HG02973 (cell line): ENCODE results near the gene AIG1.

Source experiments
- ATAC-seq: cut with Tn5 transposase; IDR thresholded peaks from one replicate; pipeline ENCODE4 v1.9.1; 2021; ENCODE audit warnings: moderate library complexity; ENCODE audit not compliant: unreplicated experiment

Gene AIG1

GRCh38 chr6:143093290-143093689 lies 32.6 kb downstream of the AIG1 start:
- no peak for ATAC-seq

GRCh38 chr6:143096403-143096802 lies 35.7 kb downstream of the AIG1 start:
- ATAC-seq, result no peak

DNA sequence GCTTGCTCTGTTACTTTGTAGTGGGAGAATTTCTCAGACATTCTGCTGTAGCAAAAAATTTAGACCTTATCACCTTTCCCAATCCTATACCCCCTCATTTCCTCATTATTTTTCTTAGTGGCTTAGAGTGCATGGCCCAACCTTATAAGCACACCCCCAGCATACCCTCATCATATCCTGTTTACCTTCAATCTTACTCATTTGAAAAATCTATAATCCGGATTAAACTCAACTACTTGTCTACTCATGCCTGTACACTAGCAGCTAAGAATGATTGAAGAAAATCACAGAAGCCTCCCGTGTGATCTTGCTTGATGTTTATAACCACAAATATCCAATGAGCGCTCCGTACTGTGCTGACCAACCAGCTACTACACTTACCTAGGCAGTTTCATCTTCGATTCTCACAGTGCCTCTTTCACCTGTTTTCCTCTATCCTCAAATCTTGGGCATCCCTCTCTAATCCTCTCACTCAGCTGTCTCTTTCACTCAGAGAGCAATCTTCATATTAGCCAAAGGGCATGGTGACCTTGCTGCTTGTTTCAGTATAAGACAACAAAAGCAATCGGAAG lies 36.6 kb downstream of the AIG1 start:
- ATAC-seq, result no peak

GRCh38 chr6:143098054-143098671 lies 37.5 kb downstream of the AIG1 start:
- ATAC-seq, result peak; percentile 85

DNA sequence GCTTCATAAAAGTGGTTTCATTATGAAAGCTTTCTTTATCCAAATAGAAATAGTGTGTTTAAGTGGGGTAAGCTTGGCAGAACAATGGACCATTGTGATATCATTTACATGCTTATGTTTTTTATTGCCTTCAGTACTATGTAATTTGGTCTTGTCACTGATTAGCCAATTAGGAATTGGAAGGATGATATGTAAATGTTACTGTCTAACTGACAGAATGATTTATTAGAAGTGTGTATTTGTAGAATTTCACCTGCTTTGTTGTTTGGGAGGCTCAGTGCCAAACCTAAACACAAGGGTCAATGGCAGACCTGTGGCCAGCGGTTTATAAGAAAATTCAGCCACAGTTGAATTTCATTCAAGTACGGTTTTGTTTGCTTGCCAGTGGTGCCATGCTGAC lies 39.0 kb downstream of the AIG1 start:
- ATAC-seq, result no peak

GRCh38 chr6:143100429-143100828 lies 39.7 kb downstream of the AIG1 start:
- ATAC-seq, result no peak

- ATAC-seq, result no peak
Measured at GRCh38 chr6:143103916-143104315, 43.2 kb downstream of the AIG1 start.

GRCh38 chr6:143107440-143107839 lies 46.8 kb downstream of the AIG1 start:
- ATAC-seq, result no peak

GRCh38 chr6:143107911-143108761 lies 47.4 kb downstream of the AIG1 start:
- no peak for ATAC-seq

DNA sequence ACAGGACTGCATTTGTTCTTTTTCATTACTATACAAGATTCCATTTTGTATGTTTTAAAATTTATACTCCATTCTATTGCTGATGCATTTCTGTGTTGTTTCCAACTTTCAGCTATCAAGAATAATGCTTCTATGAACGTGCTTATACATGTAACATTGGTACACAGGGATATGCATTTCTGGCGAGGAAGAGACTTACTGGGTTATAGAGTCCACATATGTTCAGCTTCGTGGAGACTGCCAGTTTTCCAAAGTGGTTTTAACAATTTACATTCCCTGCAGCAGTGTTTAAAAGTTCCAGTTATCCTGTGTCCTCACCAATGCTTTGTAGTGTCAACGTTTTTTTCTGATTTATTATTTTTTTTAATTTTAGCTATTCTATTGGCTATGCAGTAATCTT lies 48.5 kb downstream of the AIG1 start:
- no peak for ATAC-seq

DNA sequence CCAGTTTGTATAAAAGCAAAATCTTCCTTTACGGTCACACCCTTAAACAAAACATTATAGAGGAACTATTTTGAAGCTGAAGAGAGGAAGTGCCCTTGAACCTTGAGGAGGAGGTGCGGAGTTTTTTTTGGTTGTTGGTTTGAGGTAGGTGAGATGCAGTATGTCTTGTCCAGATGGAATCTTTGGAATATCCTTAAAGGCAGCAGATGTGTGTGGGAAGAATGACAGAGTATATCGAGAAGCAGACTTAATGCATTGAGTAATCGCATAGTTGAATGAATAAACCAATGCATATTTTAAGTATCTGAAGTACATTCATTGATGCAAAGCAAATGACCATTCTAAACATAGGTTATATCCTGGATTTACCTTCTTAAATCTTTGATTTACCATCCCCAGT lies 49.9 kb downstream of the AIG1 start:
- ATAC-seq, result no peak

GRCh38 chr6:143110996-143111395 lies 50.3 kb downstream of the AIG1 start:
- ATAC-seq, result no peak

- no peak for ATAC-seq
Measured at GRCh38 chr6:143111443-143111842, 50.8 kb downstream of the AIG1 start.

DNA sequence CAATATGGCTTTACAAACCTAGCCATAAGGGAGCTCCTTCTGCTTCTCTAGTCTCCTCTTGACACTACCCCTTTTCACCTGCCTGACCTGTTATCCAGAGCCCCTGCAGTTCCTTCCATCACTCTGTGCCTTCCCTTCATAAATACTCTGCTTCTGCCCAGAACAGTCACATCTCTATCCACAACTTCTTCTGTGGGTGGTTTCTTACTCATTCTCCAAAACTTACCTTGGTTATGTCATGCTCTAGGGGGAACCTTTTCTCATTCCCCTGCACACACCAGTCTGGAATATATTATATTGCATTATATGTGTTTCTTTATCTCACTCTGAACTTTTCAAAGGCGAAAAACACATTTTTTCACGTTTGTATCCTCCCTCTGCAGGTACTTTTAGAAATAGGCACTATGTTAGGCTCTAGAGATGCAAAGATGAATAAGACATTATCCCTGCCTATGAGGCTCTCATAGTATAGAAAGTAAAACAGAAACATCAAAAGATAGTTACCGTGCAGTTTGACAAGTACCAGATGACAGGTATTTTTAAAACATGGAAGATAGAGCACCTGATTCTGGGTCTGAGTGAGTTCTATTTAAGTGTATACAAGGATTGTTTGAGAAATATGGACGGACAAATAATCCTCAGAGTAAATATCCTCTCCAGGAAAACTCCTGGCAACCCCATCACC lies 51.5 kb downstream of the AIG1 start:
- ATAC-seq, result peak; percentile 63

- ATAC-seq, result no peak
Measured at GRCh38 chr6:143112837-143113236, 52.1 kb downstream of the AIG1 start.

DNA sequence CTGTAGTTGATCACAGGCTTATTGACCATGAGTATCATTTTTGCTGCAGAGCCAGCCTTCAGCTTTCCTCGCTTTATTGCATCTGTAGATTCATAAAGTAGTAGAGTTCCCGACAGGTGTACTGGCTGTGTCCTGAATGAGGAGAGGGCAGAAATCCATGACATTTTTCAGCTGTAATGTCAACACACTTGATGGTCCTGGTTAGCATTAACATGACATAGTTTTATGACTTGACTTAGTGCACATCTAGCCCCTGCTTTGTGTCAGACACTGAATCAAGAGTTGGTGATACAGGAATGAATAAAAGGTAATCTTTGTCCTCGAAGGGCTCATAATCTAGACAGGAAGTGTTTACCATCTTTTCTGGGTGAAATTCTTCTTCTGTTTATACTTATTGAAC lies 55.0 kb downstream of the AIG1 start:
- ATAC-seq, result no peak

DNA sequence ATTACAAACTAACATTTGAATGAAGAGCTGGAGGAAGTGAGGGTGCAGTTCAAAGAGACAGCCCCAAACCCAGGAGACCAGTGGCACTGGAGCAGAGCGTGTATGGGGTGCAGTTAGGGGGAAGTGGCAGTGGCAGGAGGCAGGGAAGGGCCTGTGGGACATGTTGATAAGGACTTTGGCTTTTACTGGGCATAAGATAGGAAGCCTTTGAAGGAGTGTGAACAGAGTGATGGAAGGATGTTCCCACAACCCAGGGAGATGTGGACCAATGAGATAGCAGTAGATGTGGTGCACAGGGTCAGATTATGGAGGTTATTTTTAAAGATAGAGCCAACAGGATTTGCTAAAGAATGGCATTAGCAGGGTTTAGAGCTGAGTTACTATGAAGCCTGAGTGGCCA lies 56.4 kb downstream of the AIG1 start:
- no peak for ATAC-seq

DNA sequence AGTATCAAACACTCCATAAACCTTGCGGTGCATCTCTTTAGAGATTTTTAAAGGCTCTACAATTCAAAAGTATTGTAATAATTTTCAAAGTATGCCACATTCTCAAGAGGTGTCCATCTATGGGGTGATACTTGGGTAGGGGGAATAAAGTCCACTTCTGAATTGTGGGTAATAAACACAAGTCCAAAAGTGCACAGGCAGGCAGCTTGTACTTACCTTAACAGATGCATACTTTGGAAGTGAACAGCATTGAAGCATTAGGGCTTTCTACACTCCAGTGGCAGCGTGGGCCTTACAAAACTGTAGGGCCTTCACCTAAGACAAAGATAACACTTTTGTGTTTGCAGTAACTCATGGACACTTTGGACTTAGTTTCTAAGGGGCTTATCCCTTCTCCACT lies 58.6 kb downstream of the AIG1 start:
- ATAC-seq, result no peak

- no peak for ATAC-seq
Measured at GRCh38 chr6:143123081-143123480, 62.4 kb downstream of the AIG1 start.

DNA sequence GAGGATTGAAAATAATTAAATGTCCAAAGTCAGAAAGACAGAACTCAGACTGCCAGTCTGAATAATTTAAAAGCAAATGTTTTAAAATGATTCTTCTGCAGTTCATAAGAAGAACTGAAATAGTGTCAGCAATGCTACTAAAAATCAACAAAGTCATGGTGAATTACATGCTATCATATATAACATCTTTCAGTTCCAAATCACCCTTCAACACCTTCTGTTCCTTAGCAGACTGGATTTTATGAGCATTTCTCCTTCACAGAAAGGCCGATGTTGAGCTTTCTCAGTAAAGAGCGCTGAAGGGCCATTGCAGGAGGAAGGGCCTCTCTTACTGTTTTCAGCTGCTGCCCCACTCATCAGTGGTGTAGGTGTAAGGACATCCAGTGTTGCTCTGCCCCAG lies 63.3 kb downstream of the AIG1 start:
- ATAC-seq, result no peak

- ATAC-seq, result no peak
Measured at GRCh38 chr6:143125455-143125854, 64.8 kb downstream of the AIG1 start.
